Activated B cell treated with CpG ODN at 0.5 μM for 24 hours (primary cell): ENCODE measurements around the gene C3. TPM values are rescaled to one million over a fixed set of nuclear protein-coding genes. Genes with fewer than 3 reads are reported as not detected.

Experiments
- ATAC-seq: fragments of 200-7000 bp; cut with Tn5 transposase; one replicate; pipeline ENCODE4 v1.10.0; 2021; ENCODE audit warnings: low read depth, mild to moderate bottlenecking, moderate library complexity
- CTCF ChIA-PET: fragments of 350-600 bp; sonication (Branson Sonifier 250); formaldehyde crosslinking; loops from one replicate; lab custom pipeline; 2021; ENCODE audit warnings: antibody characterized with exemption; lab: Charles Lee
- POLR2A ChIA-PET: fragments of 350-600 bp; sonication (Branson Sonifier 250); formaldehyde crosslinking; loops from one replicate; lab custom pipeline; 2021; ENCODE audit warnings: antibody characterized with exemption; lab: Charles Lee
- DNase-seq: peaks from one replicate; pipeline ENCODE4 v3.0.0; 2022
- H3K27ac Mint-ChIP-seq: one replicate; pipeline ENCODE4 v1.8.0; 2020; ENCODE audit warnings: mixed read lengths
- H3K27me3 Mint-ChIP-seq: one replicate; pipeline ENCODE4 v1.8.0; 2021; ENCODE audit warnings: mixed read lengths
- H3K36me3 Mint-ChIP-seq: one replicate; pipeline ENCODE4 v1.8.0; 2021; ENCODE audit warnings: low read depth, mixed read lengths
- H3K4me1 Mint-ChIP-seq: one replicate; pipeline ENCODE4 v1.8.0; 2021; ENCODE audit warnings: mixed read lengths
- H3K4me3 Mint-ChIP-seq: one replicate; pipeline ENCODE4 v1.8.0; 2020; ENCODE audit warnings: mild to moderate bottlenecking, mixed read lengths
- H3K9me3 Mint-ChIP-seq: one replicate; pipeline ENCODE4 v1.8.0; 2020; ENCODE audit warnings: mixed read lengths
- intact Hi-C: fragments of 100-400 bp; cut with micrococcal nuclease; formaldehyde crosslinking; loops from one replicate; pipeline ENCODE4 v1.15.1; 2024
- total RNA-seq: library from RNA; stranded (reverse); gene quantifications from 2 replicates; pipeline ENCODE4 v1.2.3, GENCODE V29; 2022
- TF ChIP-seq, protein P1 (sequence below): fragments of 200-600 bp; IDR thresholded peaks from one replicate; pipeline ENCODE4 v1.8.0; 2022; ENCODE audit warnings: antibody characterized with exemption, mild to moderate bottlenecking

Gene C3
- total RNA-seq, 1 donor from 2014 or later: 0.53 TPM

DNA sequence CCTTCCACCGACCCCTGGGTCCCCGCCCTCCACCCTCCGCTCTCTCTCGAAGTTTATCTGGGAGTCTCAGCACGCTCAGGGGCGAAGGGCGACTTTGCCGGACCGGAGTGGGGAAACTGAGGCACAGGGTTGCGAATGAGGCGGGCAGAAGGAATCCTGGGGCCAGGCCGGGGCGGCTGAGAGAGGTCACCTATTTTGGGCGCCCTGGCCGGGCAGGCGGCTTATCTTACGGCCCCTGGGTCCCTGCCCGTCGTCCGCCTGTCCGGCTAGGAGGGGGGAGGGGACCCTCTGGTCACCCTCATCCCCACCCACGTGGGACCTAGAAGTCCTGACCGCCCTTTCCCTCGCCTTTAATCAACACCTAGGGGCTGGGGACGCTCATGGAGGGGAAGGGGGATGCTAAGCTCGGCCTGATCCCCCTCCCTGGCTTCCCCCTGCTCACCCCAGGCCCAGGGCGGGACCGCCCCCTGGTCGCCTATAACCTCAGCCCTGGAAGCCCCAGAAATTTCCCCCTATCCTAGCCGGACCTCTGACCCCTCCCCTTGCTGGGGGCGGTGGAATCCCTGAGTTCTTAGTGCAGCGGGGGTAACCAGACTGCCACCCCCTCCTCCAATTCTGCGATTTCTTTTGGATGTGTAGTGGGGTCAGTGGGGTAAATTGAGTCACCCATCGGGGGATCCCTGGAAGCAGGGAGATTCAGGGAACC lies 19.6 kb upstream of the C3 start:
- DNase-seq (peak; percentile 44), ATAC-seq (no peak)
- H3K9me3 Mint-ChIP-seq: no peaks in the 10 kb centered on the region
- TF ChIP-seq, protein P1, sequence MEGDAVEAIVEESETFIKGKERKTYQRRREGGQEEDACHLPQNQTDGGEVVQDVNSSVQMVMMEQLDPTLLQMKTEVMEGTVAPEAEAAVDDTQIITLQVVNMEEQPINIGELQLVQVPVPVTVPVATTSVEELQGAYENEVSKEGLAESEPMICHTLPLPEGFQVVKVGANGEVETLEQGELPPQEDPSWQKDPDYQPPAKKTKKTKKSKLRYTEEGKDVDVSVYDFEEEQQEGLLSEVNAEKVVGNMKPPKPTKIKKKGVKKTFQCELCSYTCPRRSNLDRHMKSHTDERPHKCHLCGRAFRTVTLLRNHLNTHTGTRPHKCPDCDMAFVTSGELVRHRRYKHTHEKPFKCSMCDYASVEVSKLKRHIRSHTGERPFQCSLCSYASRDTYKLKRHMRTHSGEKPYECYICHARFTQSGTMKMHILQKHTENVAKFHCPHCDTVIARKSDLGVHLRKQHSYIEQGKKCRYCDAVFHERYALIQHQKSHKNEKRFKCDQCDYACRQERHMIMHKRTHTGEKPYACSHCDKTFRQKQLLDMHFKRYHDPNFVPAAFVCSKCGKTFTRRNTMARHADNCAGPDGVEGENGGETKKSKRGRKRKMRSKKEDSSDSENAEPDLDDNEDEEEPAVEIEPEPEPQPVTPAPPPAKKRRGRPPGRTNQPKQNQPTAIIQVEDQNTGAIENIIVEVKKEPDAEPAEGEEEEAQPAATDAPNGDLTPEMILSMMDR: no peak
- intact Hi-C loops: loop anchor here (1.0 to 5.0 kb wide), 6 partner anchors 13 to 948 kb away; partner anchors contain the start of genes ARHGEF18 and DUS3L
- H3K27ac Mint-ChIP-seq: peak overlapping the region; percentile 81
- H3K4me1 Mint-ChIP-seq: peaks cover 44% of the 10 kb centered on the region
- no peaks in the 10 kb centered on the region for H3K27me3 Mint-ChIP-seq
- ChIA-PET CTCF (no interaction called here), POLR2A (interaction anchor here (0.5 to 6.9 kb wide), 7 partner anchors 14 to 221 kb away, joined by 3 to 81 read pairs (median 4); partner anchors contain the start of gene VAV1)
- peaks cover 39% of the 10 kb centered on the region for H3K36me3 Mint-ChIP-seq
- H3K4me3 Mint-ChIP-seq: peak overlapping the region; percentile 90

GRCh38 chr19:6739390-6739882 lies 19.0 kb upstream of the C3 start, which contains the start of gene TRIP10:
TSS of gene TRIP10 (plus strand) at chr19:6739680. CDS start at chr19:6739762, 82 bp downstream.
- DNase-seq (peak; percentile 78), ATAC-seq (peak; percentile 7)
- Mint-ChIP-seq H3K36me3 (peaks cover 40% of the 10 kb centered on the region), H3K4me3 (peak within 1 kb of the TSS; percentile 96), H3K4me1 (peaks cover 44% of the 10 kb centered on the region), H3K27me3 (no peaks in the 10 kb centered on the region), H3K27ac (peak within 1 kb of the TSS; percentile 96), H3K9me3 (no peaks in the 10 kb centered on the region)
- ChIA-PET CTCF (interaction anchor here (1.4 to 4.5 kb wide), 5 partner anchors 16 to 124 kb away, joined by 3 to 83 read pairs (median 13); partner anchors contain the start of gene VAV1), POLR2A (interaction anchor here (0.5 to 6.9 kb wide), 10 partner anchors 14 to 220 kb away, joined by 3 to 81 read pairs (median 8); partner anchors contain the start of gene VAV1)
- intact Hi-C loops: loop anchor here (1.0 to 5.0 kb wide), 6 partner anchors 14 to 947 kb away; partner anchors contain the start of genes ARHGEF18 and DUS3L
- TF ChIP-seq, protein P1: no peak

GRCh38 chr19:6738787-6739389 lies 18.4 kb upstream of the C3 start:
- Mint-ChIP-seq H3K27me3 (no peaks in the 10 kb centered on the region), H3K4me1 (peaks cover 44% of the 10 kb centered on the region), H3K9me3 (no peaks in the 10 kb centered on the region), H3K4me3 (peak overlapping the region; percentile 96), H3K27ac (peak overlapping the region; percentile 96), H3K36me3 (peaks cover 40% of the 10 kb centered on the region)
- POLR2A ChIA-PET: interaction anchor here (0.6 to 6.9 kb wide), 15 partner anchors 10 to 377 kb away, joined by 3 to 81 read pairs (median 5); partner anchors contain the start of genes CLPP and VAV1
- CTCF ChIA-PET: interaction anchor here (0.5 to 4.5 kb wide), 14 partner anchors 8 to 222 kb away, joined by 3 to 83 read pairs (median 6); partner anchors contain the start of gene VAV1
- peak; percentile 27 for DNase-seq
- intact Hi-C loops: loop anchor here (1.0 to 5.0 kb wide), 7 partner anchors 14 to 947 kb away; partner anchors contain the start of genes ARHGEF18 and DUS3L
- no peak for ATAC-seq
- TF ChIP-seq, protein P1: no peak

GRCh38 chr19:6737873-6738786 lies 17.7 kb upstream of the C3 start:
- TF ChIP-seq, protein P1: no peak
- Mint-ChIP-seq H3K27me3 (no peaks in the 10 kb centered on the region), H3K27ac (peak overlapping the region; percentile 96), H3K36me3 (peaks cover 36% of the 10 kb centered on the region), H3K4me3 (peak overlapping the region; percentile 96), H3K9me3 (no peaks in the 10 kb centered on the region), H3K4me1 (peaks cover 44% of the 10 kb centered on the region)
- peak; percentile 7 for ATAC-seq
- CTCF ChIA-PET: interaction anchor here (0.5 to 4.5 kb wide), 17 partner anchors 9 to 221 kb away, joined by 3 to 83 read pairs (median 4); partner anchors contain the start of gene VAV1
- DNase-seq: peak; percentile 63
- intact Hi-C loops: loop anchor here (1.0 to 5.0 kb wide), 13 partner anchors 15 to 946 kb away; partner anchors contain the start of genes ALKBH7, ARHGEF18, DUS3L and SH2D3A
- POLR2A ChIA-PET: interaction anchor here (0.6 to 6.9 kb wide), 24 partner anchors 10 to 1769 kb away, joined by 3 to 81 read pairs (median 4); partner anchors contain the start of genes ALKBH7, CLPP, KDM4B and KHSRP
